ENCODE measurements around the gene DR1. TPM values are rescaled to one million over a fixed set of nuclear protein-coding genes. Genes with fewer than 3 reads are reported as not detected.

Gene DR1
- total RNA-seq, 1 experiment from 2014 or later, result 87.3 TPM

- no peaks in the 10 kb centered on the region for H4K20me1 ChIP-seq (ENCODE audit: control insufficient read depth, insufficient read depth, insufficient read length)
- H2BK12ac ChIP-seq (ENCODE audit: insufficient read length, low read depth, low read length), result no peak overlapping the region
- H4K5ac ChIP-seq (ENCODE audit: insufficient read length, low read depth, low read length), result no peak overlapping the region
- H3K23me2 ChIP-seq (ENCODE audit: insufficient read length, low read depth, low read length, poor library complexity, severe bottlenecking), result no peaks in the 10 kb centered on the region
- TF ChIP-seq CTCF (conservative IDR thresholded peaks at IDR 0.05), result no peak
- H3K36me3 Mint-ChIP-seq (ENCODE audit: insufficient read depth in 1 of 3, low read depth in 3 of 3), result peaks cover 15 to 72% (median 69%) of the 10 kb centered on the region in 3 experiments; a peak in 6 of 7 replicates
- H2BK20ac ChIP-seq (ENCODE audit: low read depth, low read length, poor library complexity, severe bottlenecking), result no peak overlapping the region
- H2AFZ ChIP-seq (ENCODE audit: low read length), result no peak overlapping the region
- H3K79me2 ChIP-seq (ENCODE audit: insufficient read depth, low read length), result peaks cover 5% of the 10 kb centered on the region; the same call in 1 of the 2 replicates
- no peak overlapping the region for H4K8ac ChIP-seq (replicated peaks; ENCODE audit: insufficient read length, low read depth, low read length)
- H3K4me1 ChIP-seq (ENCODE audit: insufficient read depth, low read length), result no peaks in the 10 kb centered on the region
- no peak overlapping the region for H3K56ac ChIP-seq (ENCODE audit: insufficient read length, low read depth, low read length)
- H3K27me3 Mint-ChIP-seq (ENCODE audit: low read depth), result no peaks in the 10 kb centered on the region
- no peak overlapping the region for H3K23ac ChIP-seq (ENCODE audit: insufficient read length, low read depth, low read length)
- peak overlapping the region; percentile 10 for H3K4me2 ChIP-seq (ENCODE audit: insufficient read depth, insufficient read length, low read length)
- H3K9me3 ChIP-seq (ENCODE audit: control insufficient read depth, low read depth, low read length), result no peaks in the 10 kb centered on the region
- H3K79me1 ChIP-seq (ENCODE audit: insufficient read depth, low read depth, low read length, poor library complexity, severe bottlenecking), result no peaks in the 10 kb centered on the region
- no peak overlapping the region for H3K18ac ChIP-seq (ENCODE audit: insufficient read length, low read depth, low read length)
- no peak overlapping the region for H2BK5ac ChIP-seq (ENCODE audit: insufficient read length, low read length)
- H4K91ac ChIP-seq (ENCODE audit: insufficient read length, low read depth, low read length), result no peak overlapping the region
- no peaks in the 10 kb centered on the region for H3K9me3 Mint-ChIP-seq
- no peak overlapping the region for H3T11ph ChIP-seq (ENCODE audit: low read length)
- H2AK5ac ChIP-seq (ENCODE audit: insufficient read length, low read length), result no peak overlapping the region
- no peak overlapping the region for H3K9ac ChIP-seq (ENCODE audit: extremely low read depth, insufficient read length, low read length)
- no peak overlapping the region for H2BK120ac ChIP-seq (ENCODE audit: low read depth, low read length, poor library complexity, severe bottlenecking)
- H3K4me1 Mint-ChIP-seq, result peaks cover 19 to 23% of the 10 kb centered on the region in 2 experiments
- no peak overlapping the region for H3K14ac ChIP-seq (ENCODE audit: insufficient read depth, low read length)
- no peak overlapping the region for H3K27ac ChIP-seq (ENCODE audit: insufficient read length, low read depth, low read length)
- H2BK15ac ChIP-seq (ENCODE audit: low read depth, low read length), result no peak overlapping the region
- peak; percentile 34 for DNase-seq
- peak overlapping the region in 2 of 3 experiments; percentile 59 to 87; a peak in 4 of 7 replicates for H3K27ac Mint-ChIP-seq
- H3K27me3 ChIP-seq (ENCODE audit: insufficient read depth, low read length), result no peaks in the 10 kb centered on the region
- H3K4ac ChIP-seq (ENCODE audit: low read depth, low read length), result no peak overlapping the region
- no CpG with 5 or more reads among the region's 6 CpGs for WGBS (ENCODE audit: extremely low coverage, insufficient read length, low lambda C conversion rate)
- no peak overlapping the region for H3K4me3 Mint-ChIP-seq
Observed at GRCh38 chr1:93358293-93358692, 12.6 kb downstream of the DR1 start.

All from H9 (cell line).